T47D (cell line): ENCODE results near the gene RBP7.

Source experiments
- DNase-seq, 2 experiments: peaks; one replicate each; pipeline versions ENCODE4 v3.0.0 to v3.0.0-alpha.2; 2011 to 2012; ENCODE audit warnings: low read depth in 1 of 2, low spot score in 1 of 2
- JUND ChIP-seq: IDR thresholded peaks from 2 replicates; pipeline ENCODE4 v1.6.1; 2012; ENCODE audit warnings: low read depth
- in situ Hi-C: cut with HindIII; loops from 2 replicates; pipeline ENCODE4 v1.10.0; 2016; ENCODE audit warnings: low sequenced_read_pairs, low pct_unique_long_range_greater_than_20kb

Gene RBP7

DNA sequence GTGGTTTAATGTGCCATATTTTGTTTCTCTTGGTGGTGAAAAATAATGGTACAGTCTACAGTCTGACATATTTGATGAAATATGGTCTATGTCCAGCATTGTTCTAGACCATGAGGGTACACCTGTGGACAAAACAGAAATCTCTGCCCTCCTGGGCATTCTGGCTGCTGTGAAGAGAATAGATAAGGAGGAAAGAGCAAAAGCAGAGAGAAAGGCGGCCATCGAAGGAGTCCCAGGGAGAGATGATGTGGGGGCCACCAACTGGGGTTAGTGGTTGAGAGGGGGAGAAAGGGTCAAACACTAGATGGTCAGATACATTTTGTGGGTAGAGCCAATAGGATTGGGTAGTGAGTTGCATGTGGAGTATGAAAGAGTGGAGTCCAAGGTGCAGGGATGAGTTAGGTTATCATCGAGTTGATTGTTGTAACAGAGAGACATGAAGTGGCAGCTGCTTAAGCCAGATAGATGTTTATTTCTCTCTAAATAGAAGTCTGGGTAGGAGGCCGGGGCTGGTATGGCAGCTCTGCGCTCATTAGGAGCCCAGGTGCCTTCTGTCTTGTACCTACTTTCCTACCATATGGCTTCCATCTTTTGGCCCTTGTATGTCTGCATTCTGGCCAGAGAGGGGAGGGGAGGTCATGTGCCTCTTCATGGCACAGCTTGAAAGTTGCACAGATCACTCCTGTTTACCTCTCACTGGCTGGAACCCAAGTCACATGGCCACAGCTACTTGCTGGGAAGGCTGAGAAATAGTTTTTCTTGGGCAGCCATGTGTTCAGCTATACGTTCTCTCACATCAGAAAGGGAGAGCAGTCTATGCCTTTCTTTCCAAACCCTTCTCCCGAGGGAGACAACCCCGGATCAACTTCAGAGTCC lies 48.7 kb downstream of the RBP7 start:
- in situ Hi-C loops: no loop called here
- TF ChIP-seq JUND: no peak
- DNase-seq: peak in 1 of 2 experiments; percentile 31

DNA sequence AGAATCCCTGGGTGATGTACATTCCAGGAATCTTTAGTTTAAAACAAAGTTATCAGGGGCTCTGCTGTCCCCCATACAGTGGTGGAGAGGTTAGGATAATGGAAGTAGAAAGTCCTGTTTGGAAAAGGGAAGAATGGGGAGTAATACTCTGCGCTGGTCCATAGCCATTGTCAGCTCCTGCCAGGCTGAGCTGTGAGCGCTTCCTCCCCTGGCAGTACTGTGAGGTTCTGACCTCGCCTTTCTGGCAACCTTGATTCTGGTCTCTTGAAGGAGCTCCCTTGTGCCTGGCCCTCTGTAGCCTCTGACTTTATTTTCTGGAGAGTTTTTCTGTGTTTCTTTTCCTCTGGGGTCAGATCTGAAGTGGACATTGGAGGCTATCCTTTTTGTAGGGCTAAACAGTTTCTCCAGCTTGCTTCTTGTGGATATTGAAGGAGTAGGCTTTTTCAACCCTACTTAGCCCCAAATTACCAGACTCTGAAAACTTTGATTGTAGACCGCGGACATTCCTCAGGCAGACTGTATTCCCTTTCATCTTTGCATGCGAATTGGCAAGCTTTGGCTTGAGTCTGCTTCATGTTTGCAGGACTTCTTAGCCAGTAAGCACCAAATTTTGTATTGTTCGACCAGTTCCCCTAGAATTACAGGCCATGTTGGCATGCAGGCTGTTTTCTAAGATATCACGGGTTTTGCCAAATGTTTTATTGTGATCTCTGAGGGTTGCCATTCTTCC lies 49.5 kb downstream of the RBP7 start:
- in situ Hi-C loops: no loop called here
- no peak for DNase-seq
- TF ChIP-seq JUND: no peak

DNA sequence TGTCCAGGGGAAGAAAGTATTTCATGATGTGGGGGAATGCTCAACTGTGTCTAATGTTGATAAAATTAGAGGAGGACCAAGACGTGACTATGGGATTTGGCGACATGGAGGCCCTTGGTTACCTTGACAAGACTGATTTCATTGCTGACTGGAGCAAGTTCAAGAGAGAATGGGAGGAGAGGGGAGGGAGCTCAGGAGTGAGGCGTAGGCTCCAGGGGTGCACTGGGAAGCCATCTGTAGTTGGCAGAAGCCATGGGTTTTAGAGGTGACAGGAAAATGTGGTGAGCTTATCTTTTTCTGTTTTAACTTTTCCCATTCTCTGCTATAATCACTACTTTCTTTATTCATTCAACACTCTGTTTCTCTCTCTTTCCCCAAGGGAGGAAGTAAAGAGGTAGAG lies 51.6 kb downstream of the RBP7 start:
- no peak for TF ChIP-seq JUND
- no peak for DNase-seq
- in situ Hi-C loops: no loop called here

DNA sequence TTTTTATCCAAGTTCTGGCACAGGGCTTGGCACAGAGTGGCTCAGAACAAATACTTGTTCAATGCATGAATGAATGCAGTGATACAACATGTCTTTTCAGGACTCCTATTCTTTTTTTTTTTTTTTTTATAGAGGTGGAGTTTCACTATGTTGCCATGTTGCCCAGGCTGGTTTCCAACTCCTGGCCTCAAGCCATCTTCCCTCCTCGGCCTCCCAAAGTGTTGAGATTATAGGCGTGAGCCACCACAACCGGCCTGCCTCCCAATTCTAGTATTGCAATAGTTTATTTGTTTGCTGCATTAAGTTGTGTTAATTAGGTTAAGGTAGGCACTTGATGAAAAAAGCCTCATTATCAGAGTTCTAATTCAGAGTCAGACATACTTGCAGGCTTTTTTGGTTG lies 53.6 kb downstream of the RBP7 start:
- TF ChIP-seq JUND: no peak
- DNase-seq: no peak
- in situ Hi-C loops: no loop called here

DNA sequence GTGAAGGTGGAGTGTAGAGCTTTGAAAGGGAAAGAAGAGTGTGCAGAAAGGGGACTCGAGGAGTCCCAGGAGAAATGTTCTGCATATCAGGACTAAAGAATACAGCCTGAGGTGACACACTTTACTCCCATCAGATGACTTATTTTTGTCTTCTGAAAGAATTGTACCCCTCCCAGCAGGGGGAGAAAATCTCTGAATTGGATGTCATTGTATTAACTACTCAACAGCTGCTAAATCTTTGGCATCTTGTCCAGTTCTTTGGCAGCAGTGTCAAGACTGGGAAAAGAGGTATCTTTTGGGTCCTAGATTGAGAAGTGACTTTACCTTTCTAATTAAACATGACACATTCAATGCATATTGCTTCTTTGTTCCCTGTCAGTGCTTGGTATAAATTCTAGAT lies 54.6 kb downstream of the RBP7 start:
- DNase-seq: no peak
- in situ Hi-C loops: no loop called here
- no peak for TF ChIP-seq JUND

DNA sequence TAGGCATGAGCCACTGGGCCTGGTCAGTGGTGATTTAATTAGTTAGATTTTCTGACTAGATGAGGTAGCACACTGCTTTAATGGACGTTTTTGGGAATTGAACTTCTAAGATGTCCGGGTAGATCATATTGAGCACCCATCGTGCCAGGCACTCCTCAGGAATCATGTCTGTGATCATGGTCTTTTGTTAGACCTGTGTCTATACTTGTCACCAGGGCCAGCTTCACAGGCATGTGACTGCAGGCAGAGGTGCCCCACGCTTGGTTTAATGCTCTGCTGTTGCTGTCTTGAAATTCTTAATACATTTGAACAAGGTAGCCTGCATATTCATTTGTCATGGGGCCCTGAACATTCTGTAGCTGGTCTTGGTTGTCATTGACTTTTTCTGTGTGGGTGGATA lies 55.3 kb downstream of the RBP7 start:
- in situ Hi-C loops: no loop called here
- no peak for TF ChIP-seq JUND
- no peak for DNase-seq

DNA sequence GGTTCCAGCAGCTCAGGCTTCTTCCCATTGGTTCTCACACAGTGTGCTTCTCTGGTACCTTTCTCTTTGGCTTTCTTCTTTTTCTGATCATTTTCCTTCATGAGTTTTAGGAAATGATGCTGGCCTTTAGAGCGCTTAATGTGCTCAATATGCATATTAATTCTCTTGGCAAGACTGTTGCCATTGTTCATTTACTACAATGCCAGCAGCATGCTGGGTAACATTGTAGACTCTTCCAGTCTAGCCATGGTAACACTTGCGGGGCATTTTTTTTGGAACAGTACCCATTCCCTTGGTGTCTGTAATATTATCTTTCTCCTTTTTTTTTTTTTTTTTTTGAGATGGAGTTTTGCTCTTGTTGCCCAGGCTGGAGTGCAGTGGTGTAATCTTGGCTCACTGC lies 57.4 kb downstream of the RBP7 start:
- in situ Hi-C loops: no loop called here
- no peak for DNase-seq
- TF ChIP-seq JUND: no peak

DNA sequence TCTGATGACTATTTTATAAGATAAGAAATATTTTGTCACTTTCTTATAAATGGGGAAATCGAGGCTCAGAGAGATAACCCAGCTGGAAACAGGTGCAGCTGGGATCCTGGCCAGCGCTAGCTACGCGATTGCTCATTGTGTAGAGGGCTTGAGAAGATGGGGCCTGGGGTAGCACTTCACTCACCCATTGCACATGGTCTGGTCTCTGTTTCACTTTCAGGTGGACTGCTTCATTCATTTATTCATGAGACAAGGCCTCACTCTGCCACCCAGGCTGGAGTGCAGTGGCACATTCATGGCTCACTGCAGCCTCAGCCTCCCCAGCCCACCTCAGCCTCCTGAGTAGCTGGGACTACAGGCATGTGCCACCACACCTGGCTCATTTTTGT lies 59.6 kb downstream of the RBP7 start:
- in situ Hi-C loops: no loop called here
- TF ChIP-seq JUND: no peak
- no peak for DNase-seq

DNA sequence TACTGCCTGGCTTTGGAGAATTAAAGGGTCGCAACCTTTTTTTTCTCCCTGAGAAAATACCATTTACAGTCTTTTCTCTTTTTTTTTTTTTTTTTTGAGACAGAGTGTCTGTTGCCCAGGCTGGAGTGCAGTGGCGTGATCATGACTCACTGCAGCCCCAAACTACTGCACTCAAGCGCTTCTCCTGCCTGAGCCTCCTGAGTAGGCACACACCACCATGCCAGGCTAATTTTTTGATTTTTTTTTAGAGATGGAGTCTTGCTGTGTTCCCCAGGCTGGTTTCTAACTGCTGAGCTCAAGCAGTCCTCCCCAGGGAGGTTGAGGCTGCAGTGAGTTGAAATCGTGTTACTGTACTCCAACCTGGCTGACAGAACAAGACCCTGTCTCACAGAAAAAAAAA lies 60.3 kb downstream of the RBP7 start:
- in situ Hi-C loops: no loop called here
- DNase-seq: no peak
- no peak for TF ChIP-seq JUND

DNA sequence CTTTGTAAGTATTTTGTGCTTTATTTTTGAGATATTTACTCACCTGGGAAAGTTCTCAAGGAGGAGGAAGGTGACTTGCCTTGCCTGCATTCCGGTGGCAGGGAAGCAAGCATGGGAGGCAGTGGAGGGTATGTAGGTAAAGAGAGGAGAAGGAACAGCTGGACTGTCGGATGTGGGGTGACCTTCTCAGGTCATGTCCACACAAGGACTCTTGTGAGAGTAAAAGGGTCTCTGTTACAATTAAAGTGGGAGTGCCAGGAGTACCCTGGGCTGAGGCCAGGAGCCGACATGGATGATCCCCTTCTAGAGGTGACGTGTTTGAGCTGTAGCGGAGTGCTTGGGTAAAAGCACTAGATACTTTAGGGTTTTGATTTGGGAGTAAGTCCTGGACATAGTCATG lies 60.8 kb downstream of the RBP7 start:
- no peak for TF ChIP-seq JUND
- DNase-seq: no peak
- in situ Hi-C loops: no loop called here

DNA sequence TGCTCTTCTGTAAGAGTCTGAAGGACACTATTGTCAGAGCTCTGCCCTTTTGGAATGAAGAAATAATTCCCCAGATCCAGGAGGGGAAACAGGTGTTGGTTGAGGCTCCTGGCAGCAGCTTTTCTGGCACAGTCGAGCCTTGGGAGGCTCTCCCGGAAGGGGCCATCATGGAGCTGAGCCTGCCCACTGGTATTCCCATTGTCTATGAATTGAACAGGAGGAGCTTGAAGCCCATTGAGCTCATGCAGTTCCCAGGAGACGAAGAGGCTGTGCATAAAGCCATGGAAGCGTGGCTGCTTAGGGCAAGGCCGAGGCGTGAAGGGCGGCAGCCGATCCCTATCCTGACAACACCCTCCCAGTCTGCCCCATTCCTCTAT lies 62.3 kb downstream of the RBP7 start:
- TF ChIP-seq JUND: no peak
- no peak for DNase-seq
- in situ Hi-C loops: no loop called here

DNA sequence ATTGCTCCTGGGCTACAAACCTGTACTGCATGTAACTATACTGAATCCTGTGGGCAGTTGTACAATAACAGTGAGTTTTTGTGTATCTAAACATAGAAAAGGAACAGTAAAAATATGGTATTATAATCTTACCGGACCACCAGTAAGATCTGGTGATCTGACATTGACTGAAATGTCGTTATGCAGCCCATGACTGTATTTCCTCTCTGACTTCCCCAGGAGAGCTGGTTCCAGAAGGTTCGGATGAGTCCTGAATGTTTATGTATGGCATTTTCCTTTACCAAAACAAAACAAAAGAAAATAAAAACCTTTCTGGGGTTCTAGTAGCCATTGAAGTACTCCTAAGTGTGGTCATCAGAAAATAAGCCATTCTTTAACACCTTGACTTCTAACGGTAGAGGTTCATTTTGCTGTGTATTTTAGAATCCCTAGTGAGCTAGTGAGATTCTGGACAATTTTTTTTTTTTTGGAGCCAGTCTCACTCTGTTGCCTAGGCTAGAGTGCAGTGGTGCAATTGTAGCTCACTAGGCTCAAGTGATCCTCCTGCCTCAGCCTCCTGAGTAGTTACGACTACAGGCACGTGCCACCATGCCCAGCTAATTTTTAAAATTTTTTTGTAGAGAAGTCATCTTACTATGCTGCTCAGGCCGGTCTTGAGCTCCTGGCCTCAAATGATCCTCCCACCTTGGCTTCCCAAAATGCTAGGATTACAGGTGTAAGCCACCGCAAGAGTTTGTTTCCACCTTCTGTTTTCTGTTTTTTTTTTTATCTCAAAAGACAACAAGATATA lies 63.5 kb downstream of the RBP7 start:
- in situ Hi-C loops: no loop called here
- no peak for DNase-seq
- no peak for TF ChIP-seq JUND

DNA sequence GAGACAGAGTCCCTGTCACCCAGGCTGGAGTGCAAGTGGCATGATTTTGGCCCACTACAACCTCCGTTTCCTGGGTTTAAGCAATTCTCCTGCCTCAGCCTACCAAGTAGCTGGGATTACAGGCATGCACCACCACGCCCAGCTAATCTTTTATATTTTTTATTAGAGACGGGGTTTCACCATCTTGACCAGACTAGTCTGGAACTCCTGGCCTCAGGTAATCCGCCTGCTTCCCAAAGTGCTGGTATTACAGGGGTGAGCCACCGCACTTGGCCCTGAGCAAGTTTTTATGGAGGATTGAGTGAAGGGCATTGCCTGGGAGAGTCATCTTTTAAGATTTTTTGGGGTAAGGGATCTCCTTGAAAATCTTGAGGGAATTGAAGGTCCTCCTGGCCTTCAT lies 64.2 kb downstream of the RBP7 start:
- no peak for TF ChIP-seq JUND
- in situ Hi-C loops: no loop called here
- no peak for DNase-seq
